ENCODE measurements around the gene ALOX5AP.
A peak's percentile ranks its signal among the peaks of the same experiment; 100 is the strongest.

ALOX5AP gene

DNA sequence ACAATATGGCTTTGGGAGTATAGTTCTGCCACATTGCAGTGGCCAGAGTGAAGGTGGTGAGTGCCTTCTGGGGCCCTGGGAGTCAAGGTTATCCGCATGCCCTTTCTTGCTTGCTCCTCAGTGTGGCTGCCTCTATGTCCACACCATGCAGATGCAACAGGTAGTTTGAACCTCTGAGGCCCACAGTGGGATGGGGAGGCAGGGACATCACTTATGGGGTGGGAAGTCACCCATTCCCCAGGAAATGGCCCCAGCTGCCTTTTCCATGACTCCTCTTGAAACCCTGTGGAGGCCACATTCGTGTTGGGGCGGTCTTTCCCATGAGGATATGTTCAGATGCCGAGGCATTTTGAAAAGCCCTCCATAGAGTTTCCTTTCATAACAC, 20.0 kb upstream of the ALOX5AP start:
- no peak for DNase-seq

DNA sequence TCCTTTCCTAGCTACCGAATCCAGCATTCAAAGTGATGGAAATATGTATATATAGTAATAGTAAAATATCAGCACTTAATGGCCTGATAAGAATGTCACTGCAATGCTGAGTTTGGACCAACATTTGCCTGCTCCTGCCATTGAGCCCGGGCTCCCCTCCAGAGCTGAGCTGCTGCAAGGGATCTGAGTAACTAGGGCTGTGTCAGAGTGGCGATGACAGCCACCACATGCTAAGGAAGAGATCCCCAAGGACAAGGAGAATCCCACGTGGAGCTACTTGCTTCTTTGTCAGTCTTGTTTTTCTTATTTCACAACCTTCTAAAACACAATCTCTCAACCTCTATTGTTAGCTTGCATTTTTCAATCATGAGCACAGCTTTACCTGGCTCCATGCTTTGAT, 19.5 kb upstream of the ALOX5AP start:
- DNase-seq: no peak

DNA sequence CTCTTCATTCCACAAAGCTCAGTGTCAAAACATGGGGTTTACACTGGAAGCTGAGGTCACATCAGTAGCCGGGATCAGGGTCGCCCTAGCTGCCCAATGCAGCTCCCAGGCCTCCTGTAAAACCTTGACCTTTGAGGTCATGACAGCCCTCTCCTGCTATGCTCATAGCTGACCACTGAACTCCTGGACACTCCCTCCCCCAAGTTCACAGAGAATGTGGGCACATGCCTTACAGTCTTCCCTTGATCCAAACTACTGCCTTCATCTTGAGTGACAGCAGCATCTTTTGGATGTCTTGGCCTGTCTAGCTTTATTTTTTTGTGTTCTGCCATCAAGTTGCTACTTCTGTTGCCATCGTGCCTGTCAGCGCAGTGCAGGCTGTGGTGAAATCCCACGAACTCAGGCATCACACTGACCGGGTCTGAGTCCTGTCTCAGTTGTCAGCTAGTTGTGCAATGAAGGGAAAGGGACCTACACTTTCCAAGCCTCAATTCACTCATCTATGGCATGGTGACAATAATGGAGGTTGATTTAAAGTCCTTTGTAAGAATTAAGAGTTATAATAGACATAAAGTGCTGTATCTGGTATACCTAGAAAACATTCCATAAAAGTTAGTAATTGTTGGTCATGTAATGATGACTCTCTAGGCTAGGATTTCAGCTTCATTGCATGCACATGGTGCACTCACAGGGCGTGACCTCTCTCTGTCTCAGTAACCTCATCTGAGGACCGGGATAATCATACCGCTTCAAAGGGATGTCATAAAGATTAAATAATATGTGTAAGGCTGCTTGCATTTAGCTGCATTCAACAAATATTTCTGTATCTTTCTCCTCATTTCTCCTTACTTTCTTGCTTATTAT, 16.4 kb upstream of the ALOX5AP start:
- no peak for DNase-seq

DNA sequence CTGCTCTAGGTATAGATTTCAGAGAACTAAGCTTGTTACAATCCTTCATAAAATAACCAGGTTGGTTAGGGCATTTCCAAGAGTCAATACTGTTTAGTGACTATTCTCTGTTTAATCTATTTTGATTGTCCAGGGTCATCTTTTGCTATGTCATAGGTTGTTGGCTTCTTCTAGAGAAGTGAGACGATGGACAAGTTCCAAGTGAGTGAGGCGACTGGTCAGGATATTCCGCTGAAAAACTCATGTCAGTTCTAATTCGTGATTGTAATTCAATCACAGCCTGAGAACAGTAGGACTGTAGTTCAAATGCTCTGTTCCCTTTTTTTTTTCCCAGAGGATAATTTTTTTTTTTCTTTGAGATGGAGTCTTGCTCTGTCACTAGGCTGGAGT, 15.8 kb upstream of the ALOX5AP start:
- DNase-seq: no peak

DNA sequence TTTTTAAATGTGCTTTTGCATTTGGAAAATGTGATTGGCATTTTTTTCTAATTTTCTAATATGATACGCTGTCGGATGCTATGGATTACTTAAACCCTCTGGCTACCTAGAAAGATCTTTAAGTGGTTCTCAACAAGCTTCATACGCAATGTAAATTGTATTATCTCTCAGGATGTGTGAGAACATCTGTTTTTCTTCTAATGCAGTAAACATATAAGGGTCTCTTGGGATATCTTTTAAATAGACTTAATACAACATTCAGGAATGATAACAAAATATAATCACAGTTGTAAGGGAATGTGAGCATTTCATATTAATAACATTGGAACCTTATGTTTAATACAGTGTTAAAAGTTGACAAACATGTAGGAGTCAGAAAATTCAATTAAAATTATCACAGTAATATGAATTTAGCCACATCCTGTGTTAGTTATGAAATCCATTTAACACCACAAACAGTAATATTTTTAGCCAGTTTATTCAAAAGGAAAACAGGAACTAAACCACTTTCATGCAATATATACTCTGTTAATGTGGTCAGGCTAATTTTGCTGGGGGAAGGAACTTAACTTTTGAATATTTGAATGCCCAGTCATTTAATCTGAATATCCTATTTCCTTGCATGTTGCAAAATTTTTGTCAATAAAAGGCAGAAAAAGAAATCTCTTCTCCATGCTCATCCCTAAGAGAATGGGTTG, 15.0 kb upstream of the ALOX5AP start:
- DNase-seq: no peak

DNA sequence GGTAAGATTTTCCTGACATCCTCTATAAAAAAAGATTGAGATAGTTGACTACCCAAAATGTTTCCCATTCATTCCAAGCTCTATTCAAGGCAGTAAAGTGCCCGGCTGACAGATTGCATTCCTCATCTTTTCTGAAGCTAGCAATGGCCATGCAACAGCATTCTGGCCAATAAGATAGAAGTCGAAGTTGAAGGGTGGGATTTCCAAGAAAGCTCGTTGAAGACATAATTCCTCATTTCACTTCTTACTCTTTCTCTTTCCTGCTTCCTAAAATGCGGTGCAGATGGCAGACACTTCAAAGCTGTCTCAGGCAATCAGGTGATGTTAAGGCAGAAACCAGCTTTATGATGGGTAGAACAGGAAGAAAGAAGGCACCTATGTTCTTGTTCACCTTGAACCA, 13.4 kb upstream of the ALOX5AP start:
- no peak for DNase-seq

DNA sequence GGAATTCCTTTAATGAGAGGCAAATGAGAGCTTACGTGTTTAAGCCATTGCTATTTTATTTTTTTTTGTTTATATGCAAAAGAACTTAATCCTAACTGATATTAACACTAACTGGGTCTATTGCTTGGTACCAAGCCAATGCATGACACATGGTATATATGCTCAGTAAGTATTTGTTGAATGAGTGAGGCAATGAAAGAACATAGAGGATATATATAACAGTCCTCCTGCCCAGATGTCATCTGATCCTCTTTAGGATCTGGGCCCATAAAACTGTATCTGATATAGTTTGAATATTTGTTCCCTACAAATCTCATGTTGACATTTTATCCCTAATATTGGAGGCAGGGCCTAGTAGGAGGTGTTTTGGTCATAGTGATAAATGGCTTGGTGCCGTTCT, 13.0 kb upstream of the ALOX5AP start:
- no peak for DNase-seq

DNA sequence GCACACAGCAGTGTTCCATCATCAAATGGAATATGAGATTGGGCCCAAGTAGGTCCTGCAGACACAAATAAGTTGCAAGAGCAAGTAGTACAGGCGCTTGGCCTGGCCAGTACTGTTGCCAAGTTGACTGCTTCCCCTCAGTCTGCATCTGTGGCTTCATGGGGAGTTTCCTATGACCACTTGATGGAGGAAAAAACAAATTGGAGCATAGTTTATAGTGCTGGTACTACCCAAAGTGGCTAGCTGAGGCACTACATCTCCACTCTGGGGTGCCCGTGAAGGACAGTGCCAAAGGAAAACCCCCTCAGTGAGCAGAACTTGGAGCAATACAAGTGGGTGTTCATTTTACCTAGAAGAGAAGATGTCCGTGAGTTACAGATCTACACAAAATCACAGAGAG, 10.6 kb upstream of the ALOX5AP start:
- DNase-seq: no peak

DNA sequence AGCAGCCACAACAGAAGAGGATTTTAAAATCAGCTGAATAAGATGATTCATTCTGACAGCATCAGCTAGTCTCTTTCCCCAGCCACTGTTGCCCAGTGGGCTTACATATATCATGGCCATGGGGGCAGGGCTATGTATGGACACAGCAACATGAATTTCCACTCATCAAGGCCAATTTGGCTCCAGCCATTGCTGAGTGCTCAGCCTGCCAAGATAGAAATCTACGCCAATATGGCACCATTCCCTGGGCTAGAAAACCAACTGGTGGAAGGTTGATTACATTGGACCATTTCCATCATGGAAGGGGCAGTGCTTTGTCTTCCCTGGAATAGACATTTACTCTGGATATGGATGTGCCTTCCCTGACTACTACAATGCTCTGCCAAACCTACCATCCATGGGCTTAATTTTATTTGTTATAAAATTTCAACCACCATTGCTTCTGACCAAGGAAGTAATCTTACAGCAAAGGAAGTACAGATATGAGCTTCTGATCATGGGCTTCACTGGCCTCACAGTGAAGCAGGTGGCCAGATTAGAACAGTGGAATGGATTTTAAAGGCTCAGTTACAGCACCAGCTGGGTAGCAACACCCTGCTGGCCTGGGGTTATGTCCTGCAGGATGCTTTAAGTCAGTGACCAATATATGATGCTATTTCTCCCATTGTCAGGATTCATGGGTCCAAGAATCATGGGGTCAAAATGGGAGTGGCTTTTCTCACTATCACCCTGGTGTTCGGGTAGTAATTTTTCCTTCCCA, 9.8 kb upstream of the ALOX5AP start:
- no peak for DNase-seq

DNA sequence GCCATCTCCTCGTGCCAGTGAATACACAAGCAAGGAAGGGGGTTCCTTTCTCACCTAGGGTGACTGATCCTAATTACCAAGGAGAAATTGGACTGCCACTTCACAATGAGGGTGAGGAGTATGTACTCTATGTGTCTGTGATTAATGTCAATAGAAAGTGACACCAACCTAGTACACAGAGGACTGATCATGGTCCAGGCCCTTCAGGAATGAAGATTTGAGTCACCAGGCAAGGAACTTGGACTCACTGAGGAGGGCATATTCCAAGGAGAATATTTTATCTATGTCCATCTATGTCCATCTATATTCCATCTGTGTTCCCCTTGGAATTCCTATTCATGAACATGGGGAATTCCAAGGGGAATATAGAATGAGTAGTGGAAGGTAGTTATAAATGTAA, 9.2 kb upstream of the ALOX5AP start:
- no peak for DNase-seq

DNA sequence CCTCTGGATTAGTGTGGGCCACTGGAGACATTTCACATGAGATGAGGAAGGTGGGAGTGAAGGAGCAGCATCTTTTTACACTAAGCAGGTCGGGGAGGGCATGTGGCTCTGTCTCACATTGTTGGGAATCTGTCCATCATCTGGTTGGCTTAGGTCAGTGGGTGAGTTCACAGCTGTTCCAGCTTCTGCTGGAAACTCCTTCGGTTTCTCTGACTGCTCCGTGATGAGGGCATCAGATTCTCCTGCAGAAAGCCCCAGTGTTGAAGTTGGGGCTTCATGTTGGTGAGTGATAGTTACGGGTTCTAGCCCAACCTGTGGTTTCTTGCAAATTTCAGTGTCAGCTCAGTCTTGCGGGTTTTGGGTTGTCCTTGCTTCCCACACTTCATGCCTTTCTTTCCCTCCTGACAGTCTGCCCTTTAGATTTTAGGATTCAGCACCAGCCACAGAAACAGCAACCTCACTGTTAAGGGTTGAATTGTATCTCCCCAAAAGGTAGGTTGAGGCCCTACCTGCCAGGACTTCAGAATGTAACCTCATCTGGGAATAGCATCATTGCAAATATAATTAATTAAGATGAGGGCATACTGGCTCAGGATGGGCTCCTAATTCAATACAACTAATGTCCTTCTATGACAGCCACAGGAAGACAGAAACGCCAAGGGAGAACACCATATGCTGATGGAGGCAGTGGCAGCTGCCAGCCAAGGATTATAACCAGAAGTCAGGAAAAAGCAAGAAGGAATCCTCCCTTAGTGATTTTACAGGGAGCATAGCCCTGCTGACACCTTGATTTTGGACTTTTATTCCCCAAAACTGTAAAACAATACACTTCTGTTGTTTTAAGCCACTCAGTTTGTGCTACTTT, 7.6 kb upstream of the ALOX5AP start:
- no peak for DNase-seq

DNA sequence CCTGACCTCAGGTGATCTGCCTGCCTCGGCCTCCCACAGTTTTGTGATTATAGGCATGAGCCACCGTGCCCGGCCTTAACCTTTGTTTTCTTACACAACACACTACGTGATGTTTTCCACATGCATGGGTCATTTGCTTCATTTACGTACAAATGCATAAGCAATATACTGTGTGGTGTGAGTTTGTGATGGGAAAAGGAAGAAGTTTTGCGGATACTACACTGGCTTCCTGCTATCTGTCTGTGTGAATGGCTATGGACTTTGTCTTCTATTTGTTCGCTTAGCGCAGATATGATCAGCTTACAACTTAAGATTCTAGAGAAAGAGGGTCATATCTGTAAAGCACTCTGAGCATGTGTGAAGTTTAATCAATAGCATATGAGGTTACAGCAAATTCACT, 5.5 kb upstream of the ALOX5AP start:
- no peak for DNase-seq

DNA sequence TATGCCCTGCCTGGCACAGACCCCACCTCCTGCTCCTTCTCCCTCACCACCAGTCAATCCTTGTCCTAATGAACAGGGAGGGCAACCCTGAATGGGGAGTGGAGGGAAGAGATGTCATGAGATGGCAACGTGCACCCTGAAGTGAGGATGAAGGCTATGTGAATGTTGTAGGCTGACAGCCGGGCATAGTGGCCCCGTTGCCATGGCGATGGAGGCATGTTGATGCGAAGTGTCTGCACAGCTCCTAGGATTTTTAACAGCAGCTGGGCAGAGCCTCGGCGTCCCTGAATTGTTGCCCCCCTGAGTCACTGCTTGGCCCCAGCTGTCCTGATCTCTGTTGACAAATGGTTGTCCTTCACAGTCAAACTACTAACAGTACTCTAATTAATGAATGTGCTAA, 4.8 kb upstream of the ALOX5AP start:
- no peak for DNase-seq

DNA sequence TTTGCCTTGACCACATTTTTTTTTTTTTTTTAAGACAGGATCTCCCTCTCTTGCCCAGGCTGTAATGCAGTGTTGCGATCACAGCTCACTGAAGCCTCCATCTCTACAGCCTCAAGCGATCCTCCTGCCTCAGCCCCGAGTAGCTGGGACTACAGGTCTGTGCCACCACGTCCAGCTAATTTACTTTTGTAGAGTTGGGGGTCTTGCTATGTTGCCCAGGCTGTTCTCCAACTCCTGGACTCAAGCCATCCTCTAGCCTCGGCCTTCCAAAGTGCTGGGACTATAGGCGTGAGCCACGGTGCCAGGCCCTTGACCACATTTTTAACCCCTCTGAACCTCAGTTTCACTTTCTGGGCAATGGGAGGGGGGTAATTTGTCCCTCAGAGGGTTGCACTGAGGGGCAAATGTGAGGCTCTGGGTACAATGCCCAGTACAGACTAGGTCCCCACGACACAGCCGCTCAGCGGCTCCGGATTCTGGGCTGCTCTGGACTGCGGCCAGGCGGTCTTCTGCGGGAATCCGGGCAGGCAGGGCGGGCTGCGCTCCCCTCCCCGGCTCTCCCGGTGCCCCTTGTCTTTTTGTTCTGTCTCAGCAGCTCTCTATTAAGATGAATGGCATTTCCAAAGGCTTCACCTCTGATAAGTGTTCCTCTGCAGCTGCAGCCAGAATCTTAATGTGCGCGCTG, 3.8 kb upstream of the ALOX5AP start:
- DNase-seq: peak; percentile 50

DNA sequence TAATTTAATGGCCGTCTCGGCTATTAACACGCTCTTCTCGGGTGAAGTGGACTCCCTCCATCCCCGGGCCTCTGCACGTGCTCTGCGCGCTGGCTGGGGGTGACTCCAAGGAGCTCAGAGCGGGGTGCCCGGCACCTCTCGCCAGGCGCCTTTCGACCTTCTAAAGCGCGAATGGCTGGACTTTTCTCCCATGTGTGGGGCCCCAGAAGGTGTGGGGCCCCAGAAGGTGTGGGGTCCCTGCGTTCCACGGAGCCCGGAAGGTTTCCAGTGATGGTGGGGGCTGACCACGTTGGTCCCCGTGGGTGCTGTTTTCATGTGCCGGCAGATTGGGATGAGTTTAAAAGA, 3.3 kb upstream of the ALOX5AP start:
- peak; percentile 49 for DNase-seq

DNA sequence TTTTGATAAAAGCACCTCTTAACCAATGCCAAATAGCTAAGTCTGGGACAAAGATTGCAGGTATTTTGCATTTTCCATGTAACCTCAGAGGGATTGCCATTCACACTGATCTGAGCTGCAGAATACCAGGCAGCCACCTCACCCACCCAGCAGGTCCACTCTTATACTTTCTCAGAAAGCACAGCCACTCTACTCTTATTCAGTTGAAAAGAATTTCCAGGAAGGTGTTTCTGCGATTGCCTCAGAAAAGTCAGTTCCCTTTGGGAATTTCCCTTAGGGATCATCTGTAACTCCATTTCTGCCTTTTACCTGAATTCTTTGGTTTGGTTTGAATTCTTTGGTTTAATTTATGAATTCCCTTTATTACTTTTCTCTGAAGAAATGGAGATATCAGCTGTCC, 904 bp upstream of the ALOX5AP start:
- peak; percentile 21 for DNase-seq

DNA sequence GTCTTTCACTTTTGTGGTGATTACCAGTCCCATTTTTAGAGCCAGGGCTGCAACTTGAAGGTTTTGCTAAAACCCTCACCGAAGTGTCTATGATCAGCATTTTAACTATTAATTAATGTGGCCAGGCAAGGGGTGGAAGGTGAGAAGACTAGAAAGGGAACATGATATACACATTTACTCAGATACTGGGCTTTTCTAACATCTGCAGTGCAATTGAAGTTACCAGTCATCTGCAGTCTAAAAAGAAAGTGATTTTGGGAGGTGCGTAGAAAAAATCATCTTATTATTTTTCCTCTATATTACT, 481 bp downstream of the ALOX5AP start:
- peak; percentile 12 for DNase-seq

DNA sequence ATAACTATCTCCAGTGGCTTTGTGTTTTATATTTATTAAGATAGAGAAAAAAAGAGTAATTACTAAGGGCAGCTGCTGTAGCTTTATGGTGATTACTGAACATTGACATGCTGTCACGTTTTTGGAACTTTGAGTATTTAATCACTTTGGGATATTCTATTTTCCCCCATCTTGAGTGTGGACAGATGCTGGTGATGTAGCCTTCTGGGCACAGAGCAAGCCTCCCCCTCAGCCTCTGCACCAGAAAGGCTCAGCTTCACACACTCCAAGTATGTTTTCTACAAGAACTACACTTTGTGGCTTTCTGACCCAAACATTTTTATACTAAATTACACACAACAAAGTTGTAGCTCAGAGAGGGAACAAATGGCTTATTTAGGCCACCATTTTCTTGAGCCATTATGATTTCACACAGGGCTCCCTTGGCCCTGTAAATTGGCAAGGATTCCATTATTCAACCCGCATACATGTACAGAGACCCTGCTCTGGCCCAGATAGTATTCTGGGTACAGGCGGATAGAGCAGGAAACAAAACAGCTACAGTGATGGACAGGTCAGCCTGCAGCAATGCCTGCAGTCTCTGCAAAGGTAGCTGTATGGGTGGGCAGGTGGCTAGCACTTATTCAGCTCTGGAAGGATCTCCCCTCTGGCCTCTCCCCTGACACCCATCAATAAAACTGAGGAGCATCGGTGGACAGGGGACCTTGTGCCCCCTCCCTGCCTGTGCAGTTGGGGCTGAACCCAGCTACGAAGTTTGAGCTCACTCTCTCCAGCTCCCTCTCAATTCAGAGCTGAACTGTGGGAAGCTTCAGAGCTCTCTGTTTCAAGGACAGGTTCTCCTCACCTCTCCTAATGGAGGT, 1.3 kb downstream of the ALOX5AP start:
- peak; percentile 59 for DNase-seq

DNA sequence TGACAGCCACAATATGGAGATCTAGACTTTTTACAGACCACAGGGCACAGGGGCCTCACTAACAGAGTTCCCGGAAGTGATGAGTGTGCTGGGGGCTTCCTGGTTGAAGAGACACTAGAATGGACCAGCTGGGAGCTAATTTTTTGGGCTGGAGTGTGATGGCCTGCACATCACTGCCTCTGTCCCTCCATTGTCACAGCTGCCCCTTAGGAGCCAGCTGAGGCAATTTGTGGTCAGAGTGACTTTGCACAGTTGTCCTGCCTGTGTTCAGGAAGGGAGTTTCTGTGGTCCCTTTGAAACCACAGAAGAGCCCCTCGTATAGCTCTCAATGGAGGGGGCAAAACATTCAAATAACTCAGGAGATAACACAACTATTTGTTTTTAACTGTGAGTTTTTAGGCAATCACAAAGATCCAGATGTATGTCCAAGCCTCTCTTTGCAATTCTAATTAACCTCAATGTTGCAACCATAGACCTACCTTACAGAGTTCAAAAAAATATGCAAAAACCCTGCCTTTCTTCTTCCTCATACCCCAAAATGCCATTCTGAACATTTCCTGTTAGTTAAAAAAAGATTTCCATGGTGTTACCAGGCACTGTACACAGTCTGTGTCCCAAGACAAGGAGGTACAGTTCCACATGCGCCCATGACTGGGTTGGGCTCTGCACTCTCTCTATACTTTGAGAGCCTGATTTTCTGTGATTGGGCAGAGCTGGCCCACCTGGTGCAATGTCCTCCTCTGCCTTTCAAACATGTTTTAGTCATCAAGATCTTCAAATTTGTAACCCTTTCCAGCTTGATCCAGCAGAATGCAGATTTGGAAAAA, 2.4 kb downstream of the ALOX5AP start:
- peak; percentile 64 for DNase-seq

DNA sequence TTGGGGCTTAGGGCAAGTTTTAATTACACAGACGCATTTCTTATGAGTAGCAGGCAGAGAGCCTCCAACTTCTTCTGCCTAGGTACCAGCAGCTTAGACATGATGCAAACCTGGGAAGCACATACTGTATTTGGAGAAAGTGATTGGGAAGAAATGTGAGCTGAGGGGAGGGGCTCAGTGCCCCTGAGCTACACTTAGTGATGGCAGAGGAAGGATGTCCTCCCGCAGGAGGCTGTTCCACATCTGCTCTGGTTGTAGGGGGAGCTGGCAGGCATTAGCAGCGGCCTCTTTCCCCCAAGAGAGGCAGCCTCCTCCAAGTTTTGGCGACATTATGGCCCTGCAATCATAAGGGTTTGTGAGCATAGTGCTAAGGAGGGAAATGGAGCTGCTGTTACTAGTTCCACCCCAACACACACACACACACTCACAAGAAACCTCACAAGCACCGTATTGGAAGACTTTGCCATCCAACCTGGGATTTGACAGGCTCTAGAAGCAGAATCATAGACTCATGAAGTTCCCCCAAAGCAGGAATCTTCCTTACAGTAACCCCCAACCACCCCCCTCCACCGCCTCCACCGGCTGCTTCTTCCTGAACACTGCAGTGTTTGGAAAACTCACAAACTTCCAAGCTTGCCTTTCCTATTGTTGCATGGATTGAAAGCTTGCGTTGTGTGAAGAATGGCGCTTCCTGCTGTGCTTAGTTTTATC, 3.3 kb downstream of the ALOX5AP start:
- DNase-seq: peak; percentile 55
